KBM-7 (cell line): ENCODE measurements around the gene KCNMB4.

ENCODE experiments used
- DNase-seq: peaks from one replicate; pipeline ENCODE4 v3.0.0-alpha.2; 2015
- in situ Hi-C: fragments of 300-500 bp; cut with MboI; formaldehyde crosslinking; loops from 2 replicates; pipeline ENCODE4 v1.14.3; 2020; ENCODE audit warnings: low sequenced_read_pairs, low pct_unique_long_range_greater_than_20kb, mixed read lengths

KCNMB4 gene

DNA sequence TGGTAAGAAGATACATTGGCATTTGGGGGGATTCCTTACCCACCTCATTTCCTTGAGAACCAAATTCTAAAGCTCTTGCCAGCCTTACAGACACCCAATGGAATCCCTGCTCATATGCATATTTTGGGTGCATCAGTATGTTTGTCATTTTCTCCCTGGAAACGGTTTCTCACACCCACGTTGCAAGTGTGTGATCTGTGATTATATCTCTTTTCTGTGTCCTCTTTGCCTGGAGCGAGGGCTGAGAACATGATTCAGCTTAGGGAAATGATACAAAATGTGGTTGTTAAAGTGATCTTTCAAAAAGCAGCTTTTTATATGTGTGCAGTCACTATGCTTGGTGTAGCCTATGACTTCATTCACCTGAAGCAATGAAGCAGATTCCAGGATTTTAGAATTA lies 52.0 kb downstream of the KCNMB4 start:
- DNase-seq, result no peak
- in situ Hi-C loops, result no loop called here

- in situ Hi-C loops, result no loop called here
- no peak for DNase-seq
Measured at GRCh38 chr12:70422631-70423030, 56.5 kb downstream of the KCNMB4 start.

DNA sequence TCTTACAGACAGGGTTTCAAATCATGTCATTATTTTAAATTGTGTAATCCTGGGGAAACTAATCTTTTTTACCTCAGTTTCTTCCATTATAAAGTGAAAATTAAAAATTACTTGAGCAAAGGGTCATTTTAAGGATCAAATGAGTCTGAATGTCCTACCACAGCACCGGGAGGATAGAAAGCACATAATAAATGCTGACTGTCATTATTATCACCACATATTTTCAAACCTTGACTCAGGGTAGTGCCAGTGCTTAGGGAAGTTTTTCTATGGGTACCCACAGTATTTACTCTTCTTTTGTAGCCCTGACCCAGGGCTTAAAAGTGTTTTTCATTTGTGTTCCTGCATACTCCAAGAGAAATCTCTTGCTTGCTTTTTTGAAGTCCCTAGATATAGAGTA lies 60.5 kb downstream of the KCNMB4 start:
- in situ Hi-C loops, result no loop called here

GRCh38 chr12:70427611-70428010 lies 61.5 kb downstream of the KCNMB4 start:
- DNase-seq, result no peak
- in situ Hi-C loops, result no loop called here

More for the DNA sequence above, 60.5 kb downstream of the KCNMB4 start:
- DNase-seq, result no peak

DNA sequence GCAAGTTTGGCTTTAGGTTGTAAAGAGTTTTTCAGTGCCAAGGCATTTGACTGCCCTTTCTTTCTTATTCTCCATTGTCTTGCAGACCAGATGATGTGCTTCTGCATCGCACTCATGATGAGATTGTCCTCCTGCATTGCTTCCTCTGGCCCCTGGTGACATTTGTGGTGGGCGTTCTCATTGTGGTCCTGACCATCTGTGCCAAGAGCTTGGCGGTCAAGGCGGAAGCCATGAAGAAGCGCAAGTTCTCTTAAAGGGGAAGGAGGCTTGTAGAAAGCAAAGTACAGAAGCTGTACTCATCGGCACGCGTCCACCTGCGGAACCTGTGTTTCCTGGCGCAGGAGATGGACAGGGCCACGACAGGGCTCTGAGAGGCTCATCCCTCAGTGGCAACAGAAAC lies 64.3 kb downstream of the KCNMB4 start:
- DNase-seq, result no peak
- in situ Hi-C loops, result no loop called here

GRCh38 chr12:70436836-70437235 lies 70.7 kb downstream of the KCNMB4 start:
- no peak for DNase-seq
- in situ Hi-C loops, result no loop called here

DNA sequence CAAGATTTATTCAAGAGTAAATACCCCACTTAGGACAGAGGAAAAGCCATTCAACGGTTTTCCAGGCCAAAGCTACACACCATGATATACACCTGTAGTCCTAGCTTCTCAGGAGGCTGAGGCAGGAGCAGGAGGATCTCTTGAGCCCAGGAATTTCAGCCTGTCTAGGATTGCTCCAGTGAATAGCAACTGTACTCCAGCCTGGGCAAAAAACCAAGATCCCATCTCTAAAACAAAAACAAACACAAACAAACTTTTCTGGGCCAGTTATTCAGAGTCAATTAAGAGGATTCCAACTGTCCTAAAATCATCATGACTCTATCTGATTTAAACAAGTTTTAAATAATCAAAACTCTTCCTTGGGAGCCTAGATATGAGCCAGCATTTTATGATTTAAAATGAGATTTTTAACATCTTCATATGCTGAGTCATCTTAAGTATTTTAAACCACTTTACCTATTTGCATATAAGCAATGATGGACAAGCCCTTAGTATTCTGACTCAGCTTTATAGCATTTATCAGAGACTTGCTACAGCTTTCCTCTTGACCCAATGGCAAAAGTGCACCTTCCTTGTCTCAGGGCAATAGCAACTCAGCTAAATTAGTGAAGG lies 77.1 kb downstream of the KCNMB4 start:
- no peak for DNase-seq
- in situ Hi-C loops, result no loop called here

GRCh38 chr12:70444903-70445302 lies 78.8 kb downstream of the KCNMB4 start:
- DNase-seq, result no peak
- in situ Hi-C loops, result no loop called here

DNA sequence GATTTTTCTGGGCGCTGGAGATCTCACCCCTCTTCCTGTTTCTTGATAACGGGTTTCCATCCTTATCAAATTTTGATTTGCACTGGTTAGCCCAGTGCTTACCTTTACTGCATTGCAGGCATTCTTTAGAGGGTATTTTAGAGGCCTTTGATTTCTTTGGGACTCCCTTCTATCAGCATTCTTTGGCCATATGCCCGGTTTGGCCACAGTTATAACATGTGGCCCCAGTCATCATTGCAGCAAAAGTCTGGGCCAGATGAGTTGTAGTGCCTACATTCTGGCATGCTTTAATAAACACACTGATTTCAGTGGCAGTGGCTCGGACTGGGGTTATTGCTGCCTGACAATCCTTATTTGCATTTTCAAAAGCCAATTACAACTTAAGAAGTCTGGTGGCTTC lies 82.3 kb downstream of the KCNMB4 start:
- in situ Hi-C loops, result no loop called here
- DNase-seq, result no peak

DNA sequence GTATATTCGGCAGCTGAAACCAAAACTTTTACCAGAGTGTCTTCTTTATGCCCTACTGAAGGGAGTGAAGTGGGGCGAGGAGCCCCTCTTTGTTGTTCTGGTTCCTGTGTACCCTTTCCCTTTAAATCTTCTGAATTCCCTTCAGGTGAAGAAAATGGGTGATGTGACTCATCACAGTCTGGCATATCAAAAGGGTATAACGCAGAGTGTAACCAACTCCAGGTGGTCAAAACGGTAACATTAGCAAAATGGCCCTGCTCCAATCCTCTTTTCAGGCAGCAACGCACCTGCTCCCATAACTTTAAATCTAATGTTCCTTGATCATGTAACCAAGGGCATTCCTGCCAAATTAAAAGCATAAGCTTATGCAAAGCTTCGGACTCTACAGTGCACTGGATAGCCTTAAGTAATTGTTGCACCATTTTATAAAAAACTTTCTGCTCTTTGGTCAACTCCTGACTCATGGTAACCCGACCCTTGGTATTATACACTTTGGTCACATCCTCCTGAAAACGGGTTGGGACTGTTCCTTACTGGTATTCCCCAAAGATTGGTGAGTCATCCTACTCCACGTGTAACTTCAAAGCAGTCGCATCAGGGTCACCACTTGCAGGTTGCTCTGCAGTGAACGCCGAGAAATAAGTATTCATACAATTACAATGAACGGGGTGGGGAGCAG lies 83.1 kb downstream of the KCNMB4 start:
- in situ Hi-C loops, result no loop called here
- DNase-seq, result no peak

DNA sequence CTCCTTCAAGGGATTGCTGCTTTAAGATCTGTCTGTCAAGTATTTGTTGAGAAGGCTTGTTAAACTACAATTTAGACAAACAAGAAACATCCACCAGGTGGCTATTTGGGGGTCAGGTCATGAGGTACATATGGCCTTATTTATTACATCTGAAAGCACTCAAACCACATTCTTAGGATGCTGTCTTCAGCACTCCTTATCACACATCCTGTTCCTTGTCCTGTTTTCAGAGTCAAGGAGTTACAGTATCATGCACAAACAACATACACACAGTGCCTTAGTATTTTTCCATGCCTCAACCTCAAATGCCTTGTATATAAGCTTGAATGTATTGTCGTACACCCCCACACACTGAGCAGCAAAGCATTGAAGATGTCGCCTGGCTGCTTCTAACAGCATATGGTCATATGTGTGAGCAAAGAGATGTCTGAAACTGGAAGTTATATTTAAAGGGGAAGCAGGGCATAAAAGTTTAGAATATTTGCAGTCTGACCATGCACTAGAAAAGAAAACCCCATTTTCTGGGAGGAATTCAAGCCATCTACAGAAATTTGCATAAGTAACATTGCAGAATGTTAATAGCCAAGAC lies 83.8 kb downstream of the KCNMB4 start:
- in situ Hi-C loops, result no loop called here
- no peak for DNase-seq

- in situ Hi-C loops, result no loop called here
- DNase-seq, result no peak
Measured at GRCh38 chr12:70451528-70451927, 85.4 kb downstream of the KCNMB4 start.

- no peak for DNase-seq
- in situ Hi-C loops, result no loop called here
Measured at GRCh38 chr12:70456953-70457352, 90.9 kb downstream of the KCNMB4 start.

- DNase-seq, result no peak
- in situ Hi-C loops, result no loop called here
Measured at GRCh38 chr12:70459786-70460185, 93.7 kb downstream of the KCNMB4 start.

- no peak for DNase-seq
- in situ Hi-C loops, result no loop called here
Measured at GRCh38 chr12:70463997-70464396, 97.9 kb downstream of the KCNMB4 start.

- in situ Hi-C loops, result no loop called here
- DNase-seq, result no peak
Measured at GRCh38 chr12:70466753-70467152, 100.7 kb downstream of the KCNMB4 start.

GRCh38 chr12:70467476-70467875 lies 101.4 kb downstream of the KCNMB4 start:
- in situ Hi-C loops, result no loop called here
- no peak for DNase-seq

DNA sequence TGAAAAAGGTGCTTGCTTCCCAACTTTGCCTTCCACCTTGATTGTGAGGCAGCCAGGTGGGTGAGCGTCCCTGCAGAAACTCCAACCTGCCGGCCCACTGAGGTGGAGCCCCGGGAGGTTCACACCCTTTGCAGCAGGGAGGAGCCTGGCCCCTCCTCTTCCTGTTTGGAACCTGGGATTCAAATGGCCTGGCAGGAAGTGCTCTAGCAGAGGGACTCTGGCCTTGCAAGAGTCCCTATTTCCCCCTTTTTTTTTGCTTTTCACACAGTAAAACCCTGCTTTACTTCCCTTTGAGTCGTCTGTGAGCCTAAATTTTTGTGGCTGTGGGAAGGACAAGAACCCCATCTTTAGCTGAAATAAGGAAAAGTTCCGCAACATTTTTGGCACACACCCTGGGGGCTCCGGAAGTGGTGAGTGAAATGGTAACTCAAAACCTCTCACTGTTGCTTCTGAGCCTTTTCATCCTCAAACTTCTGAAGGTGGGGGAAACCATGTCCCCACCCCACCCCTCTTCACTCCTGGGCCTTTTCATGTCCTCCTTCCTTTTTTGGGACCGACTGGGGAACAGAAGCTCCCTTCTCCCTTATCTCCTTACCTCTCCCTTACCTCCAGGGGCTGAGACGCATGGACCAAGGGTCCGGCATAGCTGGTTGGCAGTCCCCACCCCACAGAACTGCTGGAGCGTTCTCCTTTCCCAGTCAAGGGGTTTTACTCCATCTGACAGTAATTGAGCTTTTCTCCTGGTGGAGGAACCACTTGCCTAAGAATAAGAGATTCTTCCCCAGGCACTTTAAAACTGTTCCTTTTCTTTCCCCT lies 102.0 kb downstream of the KCNMB4 start:
- in situ Hi-C loops, result no loop called here
- DNase-seq, result no peak

DNA sequence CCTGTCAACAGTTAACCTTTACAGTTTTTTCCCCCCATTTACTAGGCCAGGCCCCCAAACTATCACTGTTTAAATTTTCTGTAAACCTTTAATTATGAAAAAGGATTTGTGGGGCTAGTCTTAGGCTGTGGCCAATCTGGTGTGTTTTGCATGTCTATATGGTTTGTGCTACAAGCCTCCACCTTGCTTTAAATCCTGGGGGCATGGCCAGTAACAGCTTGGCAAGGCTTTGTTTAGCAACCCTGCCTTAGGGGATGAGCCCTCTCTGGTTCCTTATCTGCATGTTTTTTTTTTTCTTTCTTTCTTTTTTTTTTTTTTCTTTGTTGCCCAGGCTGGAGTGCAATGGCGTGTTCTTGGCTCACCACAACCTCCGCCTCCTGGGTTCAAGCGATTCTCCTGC lies 102.7 kb downstream of the KCNMB4 start:
- in situ Hi-C loops, result no loop called here

DNA sequence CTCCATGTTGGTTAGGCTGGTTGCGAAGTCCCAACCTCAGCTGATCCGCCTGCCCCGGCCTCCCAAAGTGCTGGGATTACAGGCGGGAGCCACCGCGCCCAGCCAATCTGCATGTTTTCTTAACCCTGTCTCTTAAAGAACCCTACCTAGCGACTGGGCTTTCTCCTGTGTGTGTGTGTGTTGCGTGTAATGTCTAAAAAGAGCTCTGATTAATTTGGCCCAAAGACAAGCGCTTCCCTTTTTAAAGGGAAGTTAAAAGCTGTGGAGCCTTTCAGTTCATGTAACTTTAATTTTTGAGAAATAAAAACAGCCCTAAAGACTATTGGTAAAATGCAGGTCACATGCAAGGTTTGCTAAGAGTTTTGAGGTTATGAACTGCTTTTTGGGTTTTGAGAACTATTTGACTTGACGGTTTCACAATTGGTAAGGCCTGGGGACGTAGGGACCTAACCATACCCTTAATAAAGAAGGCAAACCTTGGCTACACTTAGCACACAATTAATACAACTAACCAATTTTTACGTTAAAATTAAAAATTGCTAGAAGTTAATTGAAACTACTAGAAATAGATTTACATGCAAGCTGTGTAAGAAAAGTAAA lies 103.2 kb downstream of the KCNMB4 start:
- in situ Hi-C loops, result no loop called here
- no peak for DNase-seq

More for the DNA sequence above, 102.7 kb downstream of the KCNMB4 start:
- DNase-seq, result no peak
